ENCODE results near the gene POLD4. TPM values are rescaled to one million over a fixed set of nuclear protein-coding genes. Genes with fewer than 3 reads are reported as not detected.

The POLD4 gene
- total and polyA plus RNA-seq, 2 of the 13 experiments (the other 11 are each of a cell fraction or from before 2014, with no cell fraction given), result 10.5 to 27.4 TPM

DNA sequence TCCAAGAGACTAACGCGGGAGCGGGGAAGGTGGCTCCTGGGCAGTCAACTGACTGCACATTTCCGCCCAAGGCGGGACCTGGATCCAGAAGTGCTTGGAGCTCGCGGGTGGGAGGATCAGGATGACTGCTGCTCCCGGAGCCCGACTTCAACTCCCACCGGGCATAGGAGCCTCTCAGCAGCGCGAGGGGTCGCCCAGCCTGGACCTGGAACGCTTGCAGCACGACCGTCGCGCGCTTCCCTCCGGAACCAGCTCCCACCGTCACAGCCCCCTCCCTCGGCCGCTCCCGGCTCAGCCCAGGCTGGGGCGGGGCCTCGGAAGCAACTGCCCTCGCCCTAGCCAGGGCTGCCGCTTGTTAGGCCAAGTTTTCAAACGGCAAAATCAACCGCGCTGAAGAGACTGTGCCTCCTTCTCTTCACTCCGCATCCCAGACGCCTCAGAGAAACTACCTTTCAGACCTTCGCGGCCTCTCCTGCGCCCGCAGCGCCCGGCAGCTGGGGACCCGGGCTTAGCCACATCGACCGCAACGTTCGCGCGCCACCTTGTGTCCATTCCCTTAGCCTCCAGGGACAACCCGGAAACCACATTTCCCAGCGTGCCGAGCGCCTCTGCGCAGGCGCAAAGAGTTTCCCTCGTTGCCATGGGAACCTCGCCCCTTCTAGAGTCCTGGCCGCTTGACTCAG is 36.0 kb downstream of the POLD4 start (continued):
- TF ChIP-seq TBX2 (CRISPR knock-in tag; IDR thresholded peaks at IDR 0.05; ENCODE audit: borderline replicate concordance) (peak; percentile 81), RBFOX2 (IDR thresholded peaks at IDR 0.05; ENCODE audit: low read depth, low read length) (peak; percentile 80), ZNF556 (CRISPR knock-in tag; IDR thresholded peaks at IDR 0.05; ENCODE audit: borderline replicate concordance) (peak; percentile 38; the same call in 1 of the 2 replicates), SATB2 (CRISPR knock-in tag; IDR thresholded peaks at IDR 0.05) (no peak), BRF2 (CRISPR knock-in tag; IDR thresholded peaks at IDR 0.05) (no peak), SKI (IDR thresholded peaks at IDR 0.05; ENCODE audit: partially characterized antibody) (peak; percentile 63), KLF12 (CRISPR knock-in tag; IDR thresholded peaks at IDR 0.05; ENCODE audit: borderline replicate concordance) (0 out of 2 replicates have a peak, but pooled peaks have one; percentile 26), ELF4 (CRISPR knock-in tag; IDR thresholded peaks at IDR 0.05; ENCODE audit: borderline replicate concordance) (peak; percentile 87), DR1 (CRISPR knock-in tag; IDR thresholded peaks at IDR 0.05) (peak; percentile 59; the same call in 1 of the 2 replicates), SMAD3 (CRISPR knock-in tag; IDR thresholded peaks at IDR 0.05) (no peak; the same call in 1 of the 2 replicates), E2F1 (CRISPR knock-in tag; IDR thresholded peaks at IDR 0.05) (no peak; the same call in 1 of the 2 replicates), ZNF484 (CRISPR knock-in tag; IDR thresholded peaks at IDR 0.05; ENCODE audit: borderline replicate concordance, low read depth) (0 out of 2 replicates have a peak, but pooled peaks have one; percentile 30), ARID2 (CRISPR knock-in tag; IDR thresholded peaks at IDR 0.05; ENCODE audit: borderline replicate concordance) (0 out of 2 replicates have a peak, but pooled peaks have one; percentile 16), TAF15 (IDR thresholded peaks at IDR 0.05; ENCODE audit: low read depth, low read length, poor library complexity, severe bottlenecking) (peak; percentile 44), GMEB1 (CRISPR knock-in tag; IDR thresholded peaks at IDR 0.05; ENCODE audit: borderline replicate concordance) (peak; percentile 67; the same call in 1 of the 2 replicates), KDM2A (CRISPR knock-in tag; IDR thresholded peaks at IDR 0.05; ENCODE audit: borderline replicate concordance, low read depth) (peak; percentile 92)
- TF ChIP-seq, protein P1, sequence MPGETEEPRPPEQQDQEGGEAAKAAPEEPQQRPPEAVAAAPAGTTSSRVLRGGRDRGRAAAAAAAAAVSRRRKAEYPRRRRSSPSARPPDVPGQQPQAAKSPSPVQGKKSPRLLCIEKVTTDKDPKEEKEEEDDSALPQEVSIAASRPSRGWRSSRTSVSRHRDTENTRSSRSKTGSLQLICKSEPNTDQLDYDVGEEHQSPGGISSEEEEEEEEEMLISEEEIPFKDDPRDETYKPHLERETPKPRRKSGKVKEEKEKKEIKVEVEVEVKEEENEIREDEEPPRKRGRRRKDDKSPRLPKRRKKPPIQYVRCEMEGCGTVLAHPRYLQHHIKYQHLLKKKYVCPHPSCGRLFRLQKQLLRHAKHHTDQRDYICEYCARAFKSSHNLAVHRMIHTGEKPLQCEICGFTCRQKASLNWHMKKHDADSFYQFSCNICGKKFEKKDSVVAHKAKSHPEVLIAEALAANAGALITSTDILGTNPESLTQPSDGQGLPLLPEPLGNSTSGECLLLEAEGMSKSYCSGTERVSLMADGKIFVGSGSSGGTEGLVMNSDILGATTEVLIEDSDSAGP (CRISPR knock-in tag; IDR thresholded peaks at IDR 0.05; ENCODE audit: borderline replicate concordance), result peak; percentile 93; the same call in 1 of the 2 replicates
- TF ChIP-seq, protein P2, sequence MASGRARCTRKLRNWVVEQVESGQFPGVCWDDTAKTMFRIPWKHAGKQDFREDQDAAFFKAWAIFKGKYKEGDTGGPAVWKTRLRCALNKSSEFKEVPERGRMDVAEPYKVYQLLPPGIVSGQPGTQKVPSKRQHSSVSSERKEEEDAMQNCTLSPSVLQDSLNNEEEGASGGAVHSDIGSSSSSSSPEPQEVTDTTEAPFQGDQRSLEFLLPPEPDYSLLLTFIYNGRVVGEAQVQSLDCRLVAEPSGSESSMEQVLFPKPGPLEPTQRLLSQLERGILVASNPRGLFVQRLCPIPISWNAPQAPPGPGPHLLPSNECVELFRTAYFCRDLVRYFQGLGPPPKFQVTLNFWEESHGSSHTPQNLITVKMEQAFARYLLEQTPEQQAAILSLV (CRISPR knock-in tag; IDR thresholded peaks at IDR 0.05; ENCODE audit: borderline replicate concordance), result no peak
- TF ChIP-seq, protein P3, sequence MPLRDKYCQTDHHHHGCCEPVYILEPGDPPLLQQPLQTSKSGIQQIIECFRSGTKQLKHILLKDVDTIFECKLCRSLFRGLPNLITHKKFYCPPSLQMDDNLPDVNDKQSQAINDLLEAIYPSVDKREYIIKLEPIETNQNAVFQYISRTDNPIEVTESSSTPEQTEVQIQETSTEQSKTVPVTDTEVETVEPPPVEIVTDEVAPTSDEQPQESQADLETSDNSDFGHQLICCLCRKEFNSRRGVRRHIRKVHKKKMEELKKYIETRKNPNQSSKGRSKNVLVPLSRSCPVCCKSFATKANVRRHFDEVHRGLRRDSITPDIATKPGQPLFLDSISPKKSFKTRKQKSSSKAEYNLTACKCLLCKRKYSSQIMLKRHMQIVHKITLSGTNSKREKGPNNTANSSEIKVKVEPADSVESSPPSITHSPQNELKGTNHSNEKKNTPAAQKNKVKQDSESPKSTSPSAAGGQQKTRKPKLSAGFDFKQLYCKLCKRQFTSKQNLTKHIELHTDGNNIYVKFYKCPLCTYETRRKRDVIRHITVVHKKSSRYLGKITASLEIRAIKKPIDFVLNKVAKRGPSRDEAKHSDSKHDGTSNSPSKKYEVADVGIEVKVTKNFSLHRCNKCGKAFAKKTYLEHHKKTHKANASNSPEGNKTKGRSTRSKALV (CRISPR knock-in tag; IDR thresholded peaks at IDR 0.05), result peak; percentile 50
